Thyroid gland (tissue), 4 donors: ENCODE measurements around the gene MS4A13. TPM values are rescaled to one million over a fixed set of nuclear protein-coding genes. Genes with fewer than 3 reads are reported as not detected.
"Not testable (repeated sequence)": the region's sequence is repeated elsewhere in the genome, so short reads cannot be mapped to it uniquely, and the experiment has no call there.

Source experiments
- DNase-seq, 2 donors: peaks; one replicate each; pipeline ENCODE4 v3.0.0-alpha.2; 2019
- H3K27ac ChIP-seq, 3 donors: fragments of 200-600 bp; sonication (generic); 1 replicate in 2 of 3; 2 replicates in 1 of 3; pipeline ENCODE4 v1.5.1; 2016 to 2019; ENCODE audit warnings: mild to moderate bottlenecking in 1 of 3, moderate library complexity in 1 of 3
- H3K27me3 ChIP-seq: fragments of 200-600 bp; sonication (generic); one replicate; pipeline ENCODE4 v1.5.1; 2019
- H3K36me3 ChIP-seq, 2 donors: fragments of 200-600 bp; sonication (generic); one replicate each; pipeline ENCODE4 v1.5.1; 2016 to 2019
- H3K4me1 ChIP-seq, 2 donors: fragments of 200-600 bp; sonication (generic); one replicate each; pipeline ENCODE4 v1.5.1; 2017 to 2019
- H3K4me3 ChIP-seq, 3 donors: fragments of 200-600 bp; sonication (generic); replicated peaks in 1 of 3; 1 replicate in 2 of 3; 2 replicates in 1 of 3; pipeline ENCODE4 v1.5.1; 2016; ENCODE audit warnings: mild to moderate bottlenecking in 1 of 3
- H3K9me3 ChIP-seq: fragments of 200-600 bp; sonication (generic); one replicate; pipeline ENCODE4 v1.5.1; 2017
- POLR2A ChIP-seq, 2 donors: fragments of 450-650 bp; IDR thresholded peaks; one replicate each; pipeline ENCODE4 v1.6.1; 2017; ENCODE audit warnings: antibody characterized with exemption in 2 of 2, mild to moderate bottlenecking in 2 of 2, moderate library complexity in 1 of 2
- WGBS, 2 donors: methylation state at CpG; one replicate each; pipeline ENCODE4 v1.1.5; 2017; 5-methylcytosine and 5-hydroxymethylcytosine counted together
- intact Hi-C: fragments of 100-400 bp; cut with DNase I; formaldehyde crosslinking; loops from one replicate; pipeline ENCODE4 v1.15.1; 2023
- total RNA-seq, 4 donors: library from RNA; depleted of rRNA; stranded (reverse); fragments of >200 nt; gene quantifications; one replicate each; pipeline ENCODE4 v1.2.3, GENCODE V29; 2016
- TF ChIP-seq, protein P1 (sequence below), 6 experiments: fragments of 200-600 bp in 3 of 6; fragments of 450-650 bp in 3 of 6; sonication (generic) in 3 of 6; IDR thresholded peaks; one replicate each; pipeline ENCODE4 v1.5.1; 2016 to 2019; ENCODE audit warnings: antibody characterized with exemption in 6 of 6, mild to moderate bottlenecking in 2 of 6, inconsistent platforms in 1 of 6, moderate library complexity in 1 of 6

Gene MS4A13
- total RNA-seq, 4 donors from 2014 or later, result not detected

DNA sequence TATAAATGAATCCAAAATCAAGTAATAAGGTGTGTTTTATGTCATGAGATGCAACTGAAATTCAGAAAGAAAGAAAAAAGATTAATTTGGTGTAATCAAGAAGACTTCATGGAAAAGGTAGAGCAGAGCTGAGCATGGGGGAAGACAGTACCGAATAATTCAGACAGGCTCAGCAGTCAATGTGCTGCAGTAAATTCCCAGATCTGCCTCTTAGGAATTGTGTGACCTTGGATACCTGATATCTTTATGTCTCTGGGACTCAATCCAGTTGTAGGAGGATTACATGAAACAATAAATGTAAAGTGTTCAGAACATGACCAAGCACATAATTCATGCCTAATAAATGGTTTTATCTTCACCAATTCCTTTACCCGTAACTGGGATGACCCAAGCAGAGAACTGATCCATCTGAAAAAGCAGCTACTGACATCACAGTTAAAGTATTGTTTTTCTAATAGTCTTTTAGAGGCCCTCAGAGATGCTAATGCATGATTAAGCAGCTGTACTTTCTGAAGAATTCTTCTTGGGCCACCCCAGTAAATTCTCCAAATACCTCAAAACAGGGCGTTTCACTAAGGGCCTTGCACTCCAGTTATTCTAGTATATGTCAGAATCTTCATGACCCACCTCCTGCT, 14.8 kb upstream of the MS4A13 start:
- Histone ChIP-seq H3K27me3 (no peaks in the 10 kb centered on the region), H3K9me3 (no peaks in the 10 kb centered on the region), H3K36me3 (no peaks in the 10 kb centered on the region), H3K27ac (peak overlapping the region in 2 of 3 donors; percentile 44 to 45), H3K4me1 (peaks cover 0 to 6% of the 10 kb centered on the region in 2 donors), H3K4me3 (no peak overlapping the region)
- no peak for TF ChIP-seq POLR2A (IDR thresholded peaks at IDR 0.05)
- TF ChIP-seq, protein P1, sequence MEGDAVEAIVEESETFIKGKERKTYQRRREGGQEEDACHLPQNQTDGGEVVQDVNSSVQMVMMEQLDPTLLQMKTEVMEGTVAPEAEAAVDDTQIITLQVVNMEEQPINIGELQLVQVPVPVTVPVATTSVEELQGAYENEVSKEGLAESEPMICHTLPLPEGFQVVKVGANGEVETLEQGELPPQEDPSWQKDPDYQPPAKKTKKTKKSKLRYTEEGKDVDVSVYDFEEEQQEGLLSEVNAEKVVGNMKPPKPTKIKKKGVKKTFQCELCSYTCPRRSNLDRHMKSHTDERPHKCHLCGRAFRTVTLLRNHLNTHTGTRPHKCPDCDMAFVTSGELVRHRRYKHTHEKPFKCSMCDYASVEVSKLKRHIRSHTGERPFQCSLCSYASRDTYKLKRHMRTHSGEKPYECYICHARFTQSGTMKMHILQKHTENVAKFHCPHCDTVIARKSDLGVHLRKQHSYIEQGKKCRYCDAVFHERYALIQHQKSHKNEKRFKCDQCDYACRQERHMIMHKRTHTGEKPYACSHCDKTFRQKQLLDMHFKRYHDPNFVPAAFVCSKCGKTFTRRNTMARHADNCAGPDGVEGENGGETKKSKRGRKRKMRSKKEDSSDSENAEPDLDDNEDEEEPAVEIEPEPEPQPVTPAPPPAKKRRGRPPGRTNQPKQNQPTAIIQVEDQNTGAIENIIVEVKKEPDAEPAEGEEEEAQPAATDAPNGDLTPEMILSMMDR (IDR thresholded peaks at IDR 0.05), result no peak
- intact Hi-C loops, result no loop called here
- 35 to 45% methylated on average over 3 of the region's 3 CpGs for WGBS, 2 donors
- DNase-seq, result no peak

DNA sequence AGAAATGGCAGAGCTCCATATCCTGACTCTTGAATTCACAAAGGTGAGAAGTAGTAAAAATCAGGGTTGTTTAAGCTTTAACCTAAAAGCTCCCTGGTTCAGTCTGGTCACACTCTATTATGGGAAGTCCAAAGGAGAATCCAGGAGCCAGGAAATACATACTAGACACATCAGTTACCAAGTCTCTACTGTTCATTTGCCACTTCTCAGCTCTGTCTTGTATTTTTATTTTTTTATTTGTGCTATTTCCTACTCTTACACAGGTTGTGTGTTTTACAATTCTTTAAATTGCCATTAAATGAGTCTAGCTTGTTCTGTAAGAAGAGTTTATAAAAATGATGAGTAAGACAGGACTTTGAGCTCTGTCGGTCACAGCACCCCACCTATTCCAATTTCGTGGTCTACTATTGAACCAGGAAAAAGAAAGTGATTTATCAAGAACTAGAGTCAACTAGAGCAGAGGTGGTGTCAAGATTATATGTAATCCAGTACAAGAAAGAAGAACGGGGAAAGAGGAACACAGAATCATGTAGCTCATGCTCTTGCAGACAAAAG, 12.9 kb upstream of the MS4A13 start:
- Histone ChIP-seq H3K9me3 (no peaks in the 10 kb centered on the region), H3K4me1 (peaks cover 0 to 6% of the 10 kb centered on the region in 2 donors), H3K4me3 (no peak overlapping the region), H3K27me3 (no peaks in the 10 kb centered on the region), H3K36me3 (no peaks in the 10 kb centered on the region), H3K27ac (no peak overlapping the region)
- intact Hi-C loops, result no loop called here
- 83 to 86% methylated on average over 3 of the region's 3 CpGs for WGBS, 2 donors
- no peak for TF ChIP-seq POLR2A (IDR thresholded peaks at IDR 0.05)
- TF ChIP-seq, protein P1 (IDR thresholded peaks at IDR 0.05), result no peak
- no peak for DNase-seq

DNA sequence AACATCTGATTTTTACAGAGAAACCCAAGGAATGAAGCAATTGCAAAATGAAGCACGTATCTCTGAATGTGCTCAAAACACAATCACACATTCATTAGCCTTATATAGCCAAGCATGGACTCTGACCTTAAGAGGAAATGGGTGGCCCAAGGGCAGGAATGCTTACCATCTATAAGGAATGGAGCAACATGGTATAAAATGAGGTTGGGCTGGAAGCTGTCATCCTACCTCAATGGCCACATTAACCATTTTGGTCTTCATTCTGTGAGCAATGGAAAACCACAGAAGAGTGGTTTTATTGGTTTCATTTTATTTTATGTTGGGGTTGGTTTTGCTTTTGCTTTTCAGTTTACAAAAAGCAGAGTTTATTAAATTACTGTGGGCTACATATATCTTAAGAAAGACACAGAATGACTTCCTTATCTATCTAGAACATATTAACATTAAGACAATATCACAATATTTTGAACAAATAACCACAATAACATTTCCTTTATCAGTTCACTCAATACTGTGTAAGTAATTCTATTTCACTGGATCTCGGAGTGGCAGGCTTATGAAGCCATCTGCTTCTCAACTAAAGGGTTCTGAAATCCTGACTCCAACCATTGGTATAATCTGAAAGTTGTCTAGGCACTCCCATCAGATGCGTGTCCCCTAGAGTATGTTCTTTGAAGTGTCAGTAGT, 10.8 kb upstream of the MS4A13 start:
- 76 to 77% methylated on average over 3 of the region's 3 CpGs for WGBS, 2 donors
- DNase-seq, result no peak
- intact Hi-C loops, result no loop called here
- TF ChIP-seq, protein P1 (IDR thresholded peaks at IDR 0.05), result no peak
- TF ChIP-seq POLR2A (IDR thresholded peaks at IDR 0.05), result no peak
- no peaks in the 10 kb centered on the region for H3K9me3 ChIP-seq
- H3K36me3 ChIP-seq, result no peaks in the 10 kb centered on the region
- peaks cover 0 to 6% of the 10 kb centered on the region in 2 donors for H3K4me1 ChIP-seq
- no peaks in the 10 kb centered on the region for H3K27me3 ChIP-seq
- no peak overlapping the region for H3K4me3 ChIP-seq
- no peak overlapping the region for H3K27ac ChIP-seq

- H3K4me3 ChIP-seq, H3K27me3 ChIP-seq, H3K36me3 ChIP-seq, H3K27ac ChIP-seq, H3K9me3 ChIP-seq, intact Hi-C loops, DNase-seq, H3K4me1 ChIP-seq: not testable (repeated sequence)
- WGBS, 2 donors, result 71 to 86% methylated on average over 11 to 12 of the region's 15 CpGs
Measured at GRCh38 chr11:60509609-60510008, 5.6 kb upstream of the MS4A13 start.

DNA sequence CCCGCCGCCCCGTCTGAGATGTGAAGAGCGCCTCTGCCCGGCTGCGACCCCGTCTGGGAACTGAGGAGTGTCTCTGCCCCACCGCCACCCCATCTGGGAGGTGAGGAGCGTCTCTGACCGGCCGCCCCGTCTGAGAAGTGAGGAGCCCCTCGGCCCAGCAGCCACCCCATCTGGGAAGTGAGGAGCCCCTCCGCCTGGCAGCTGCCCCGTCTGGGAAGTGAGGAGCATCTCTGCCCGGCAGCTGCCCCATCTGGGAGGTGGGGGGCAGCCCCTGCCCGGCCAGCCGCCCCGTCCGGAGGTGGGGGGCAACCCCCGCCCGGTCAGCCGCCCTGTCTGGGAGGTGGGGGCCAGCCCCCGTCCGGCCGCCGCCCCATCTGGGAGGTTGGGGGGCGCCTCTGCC, 5.0 kb upstream of the MS4A13 start:
- H3K9me3 ChIP-seq, DNase-seq, H3K4me3 ChIP-seq, H3K36me3 ChIP-seq, H3K4me1 ChIP-seq, intact Hi-C loops, H3K27me3 ChIP-seq, H3K27ac ChIP-seq: not testable (repeated sequence)
- 90 to 100% methylated on average over 2 to 3 of the region's 28 CpGs for WGBS, 2 donors

GRCh38 chr11:60511393-60511792, 3.8 kb upstream of the MS4A13 start:
- H3K4me3 ChIP-seq, result no peak overlapping the region
- peaks cover 0 to 5% of the 10 kb centered on the region in 2 donors for H3K4me1 ChIP-seq
- no peaks in the 10 kb centered on the region for H3K27me3 ChIP-seq
- DNase-seq, result no peak
- TF ChIP-seq POLR2A (IDR thresholded peaks at IDR 0.05), result no peak
- TF ChIP-seq, protein P1 (IDR thresholded peaks at IDR 0.05), result no peak
- H3K36me3 ChIP-seq, result no peaks in the 10 kb centered on the region
- WGBS, 2 donors, result 69 to 73% methylated on average over 6 of the region's 6 CpGs
- intact Hi-C loops, result no loop called here
- H3K9me3 ChIP-seq, result no peaks in the 10 kb centered on the region
- H3K27ac ChIP-seq, result no peak overlapping the region
